HepG2 (cell line): ENCODE measurements around the gene TCL1A. TPM values are rescaled to one million over a fixed set of nuclear protein-coding genes. Genes with fewer than 3 reads are reported as not detected.
A peak's percentile ranks its signal among the peaks of the same experiment; 100 is the strongest.
"Not testable (repeated sequence)": the region's sequence is repeated elsewhere in the genome, so short reads cannot be mapped to it uniquely, and the experiment has no call there.

ENCODE experiments used
- ATAC-seq: fragments of 200-7000 bp; cut with Tn5 transposase; 3 replicates; pipeline ENCODE4 v1.9.1; 2020; ENCODE audit warnings: mild to moderate bottlenecking, moderate library complexity
- BruUV-seq: library from RNA; stranded (reverse); fragments of 400-500 nt; replicated peaks from 2 replicates; lab custom pipeline; 2021; lab: Mats Ljungman, UMichigan
- CTCF ChIA-PET: fragments of 300-600 bp; formaldehyde crosslinking; extraction: SDS; loops from one replicate; lab custom pipeline; 2021; ENCODE audit warnings: low total read pairs, inconsistent platforms, low intra/inter-chr PET ratio; lab: Yijun Ruan, JAX
- POLR2A ChIA-PET: fragments of 350-600 bp; sonication (Branson Sonifier 250); formaldehyde crosslinking; loops from one replicate; lab custom pipeline; 2020; ENCODE audit warnings: antibody characterized with exemption, inconsistent platforms; lab: Yijun Ruan, JAX
- DNase-seq: peaks from one replicate; pipeline ENCODE4 v3.0.0-alpha.2; 2015; ENCODE audit warnings: low spot score
- FAIRE-seq: peaks from 3 replicates; lab custom pipeline; 2011; peaks lifted over from hg19 to GRCh38; lab: Jason Lieb, UNC
- H2AFZ ChIP-seq: one replicate; pipeline ENCODE4 v1.6.1; 2011; ENCODE audit warnings: low read length, inconsistent platforms
- H3K27ac ChIP-seq: fragments of 300-600 bp; 3 replicates; pipeline ENCODE4 v1.8.0; 2011; ENCODE audit warnings: mixed run types, mild to moderate bottlenecking, mixed read lengths, low read length, inconsistent platforms; ENCODE audit not compliant: insufficient read depth; ENCODE audit errors: extremely low read length
- H3K27me3 ChIP-seq, 2 experiments: fragments of 200-600 bp in 1 of 2; 2 replicates in 1 of 2; 3 replicates in 1 of 2; pipeline versions ENCODE4 v1.6.0 to v1.8.0; 2011; ENCODE audit warnings: low read length in 2 of 2, mild to moderate bottlenecking in 2 of 2, moderate library complexity in 2 of 2, inconsistent platforms in 1 of 2; ENCODE audit not compliant: insufficient read depth in 2 of 2, control insufficient read depth in 1 of 2
- H3K36me3 ChIP-seq, 2 experiments: fragments of 200-600 bp in 1 of 2; replicated peaks in 1 of 2; 2 replicates in 1 of 2; 3 replicates in 1 of 2; pipeline versions ENCODE4 v1.5.1 to v1.8.0; 2011; ENCODE audit warnings: low read length in 2 of 2, inconsistent platforms in 1 of 2; ENCODE audit not compliant: insufficient read depth in 2 of 2, control insufficient read depth in 1 of 2
- H3K4me1 ChIP-seq: 2 replicates; pipeline ENCODE4 v1.5.1; 2012; ENCODE audit warnings: low read length, inconsistent platforms; ENCODE audit not compliant: insufficient read depth
- H3K4me2 ChIP-seq: 2 replicates; pipeline ENCODE4 v1.6.0; 2011; ENCODE audit warnings: low read depth, low read length, inconsistent platforms
- H3K4me3 ChIP-seq, 3 experiments: fragments of 200-600 bp in 1 of 3; sonication (generic), shearing (Covaris generic) in 1 of 3; replicated peaks in 1 of 3; 2 replicates each; pipeline ENCODE4 v1.5.1; 2011 to 2016; ENCODE audit warnings: low read length in 3 of 3, inconsistent platforms in 2 of 3, low read depth in 2 of 3, mild to moderate bottlenecking in 2 of 3, control low read depth in 1 of 3, mixed read lengths in 1 of 3; ENCODE audit not compliant: insufficient read depth in 1 of 3
- H3K79me2 ChIP-seq: one replicate; pipeline ENCODE4 v1.6.1; 2011; ENCODE audit warnings: low read length, inconsistent platforms; ENCODE audit not compliant: insufficient read depth
- H3K9ac ChIP-seq: 2 replicates; pipeline ENCODE4 v1.6.0; 2011; ENCODE audit warnings: mild to moderate bottlenecking, low read depth, low read length, inconsistent platforms; ENCODE audit not compliant: insufficient read depth
- H3K9me3 ChIP-seq: 2 replicates; pipeline ENCODE4 v1.5.1; 2012; ENCODE audit warnings: mild to moderate bottlenecking, low read length
- H4K20me1 ChIP-seq: 2 replicates; pipeline ENCODE4 v1.6.0; 2011; ENCODE audit warnings: inconsistent platforms, mild to moderate bottlenecking, low read length, moderate library complexity; ENCODE audit not compliant: insufficient read depth
- FOSL2 ChIP-seq: sonication (generic); formaldehyde crosslinking; IDR thresholded peaks from 2 replicates; pipeline ENCODE4 v1.4.0; 2020; ENCODE audit warnings: missing genetic modification reagents
- GTF2F1 ChIP-seq: fragments of 150-350 bp; IDR thresholded peaks from 2 replicates; pipeline ENCODE4 v1.6.1; 2014; ENCODE audit warnings: low read length
- MAFF ChIP-seq: IDR thresholded peaks from 2 replicates; pipeline ENCODE4 v1.6.1; 2011; ENCODE audit warnings: low read depth, low read length, improper control_type of control experiment
- MAFK ChIP-seq, 2 experiments: IDR thresholded peaks in 1 of 2; conservative IDR thresholded peaks in 1 of 2; 2 replicates each; pipeline ENCODE4 v1.6.1; 2011; ENCODE audit warnings: improper control_type of control experiment in 2 of 2, low read length in 2 of 2
- NBN ChIP-seq: fragments of 450-650 bp; conservative IDR thresholded peaks from 2 replicates; pipeline ENCODE4 v1.6.1; 2017
- ZBTB4 ChIP-seq: sonication (generic); formaldehyde crosslinking; IDR thresholded peaks from 2 replicates; pipeline ENCODE4 v1.4.0; 2020; ENCODE audit warnings: missing genetic modification reagents, mild to moderate bottlenecking, borderline replicate concordance
- ZNF138 ChIP-seq: sonication (generic); formaldehyde crosslinking; IDR thresholded peaks from 2 replicates; pipeline ENCODE4 v1.5.0; 2020; ENCODE audit warnings: mild to moderate bottlenecking, low read depth, missing genetic modification reagents
- ZNF335 ChIP-seq: sonication (generic); formaldehyde crosslinking; IDR thresholded peaks from 2 replicates; pipeline ENCODE4 v1.4.0; 2020; ENCODE audit warnings: missing genetic modification reagents
- ZNF562 ChIP-seq: sonication (generic); formaldehyde crosslinking; IDR thresholded peaks from 2 replicates; pipeline ENCODE4 v1.8.0; 2022; ENCODE audit warnings: missing genetic modification reagents, borderline replicate concordance
- ZNF609 ChIP-seq: sonication (generic); formaldehyde crosslinking; IDR thresholded peaks from 2 replicates; pipeline ENCODE4 v1.4.0; 2020; ENCODE audit warnings: mild to moderate bottlenecking, missing genetic modification reagents, borderline replicate concordance
- ZNF749 ChIP-seq: sonication (generic); formaldehyde crosslinking; IDR thresholded peaks from 2 replicates; pipeline ENCODE4 v1.8.0; 2022; ENCODE audit warnings: mild to moderate bottlenecking, missing genetic modification reagents, moderate library complexity, borderline replicate concordance
- WGBS: methylation state at CpG from one replicate; pipeline ENCODE4 v1.1.6; 2017; ENCODE audit warnings: low lambda C conversion rate; 5-methylcytosine and 5-hydroxymethylcytosine counted together
- in situ Hi-C: cut with HindIII; loops from 2 replicates; pipeline ENCODE4 v1.10.0; 2017; ENCODE audit warnings: low pct_unique_long_range_greater_than_20kb; ENCODE audit not compliant: extremely low pct_ligation_motif_present
- intact Hi-C: fragments of 100-400 bp; cut with micrococcal nuclease; formaldehyde crosslinking; loops from one replicate; pipeline ENCODE4 v1.10.0; 2022; ENCODE audit not compliant: unreplicated experiment
- polyA plus RNA-seq, 8 experiments: library from polyadenylated mRNA; depleted of rRNA in 3 of 8; stranded (reverse) in 7 of 8; unstranded in 1 of 8; fragments of >200 nt; fragmentation: Illumina TruSeq in 4 of 8; extraction: Trizol in 4 of 8; gene quantifications; 2 replicates each; pipeline versions ENCODE4 v1.2.1 to v1.2.3, GENCODE V29; 2011 to 2016; ENCODE audit warnings: low read depth in 4 of 8, missing spikeins in 1 of 8, mixed read lengths in 1 of 8; ENCODE audit not compliant: insufficient read depth in 1 of 8
- total RNA-seq, 5 experiments: library from RNA; depleted of rRNA; stranded (reverse); fragments of >200 nt; fragmentation: Illumina TruSeq; extraction: Trizol; gene quantifications; 2 replicates each; pipeline ENCODE4 v1.2.3, GENCODE V29; 2016; ENCODE audit warnings: low read depth in 1 of 5

Gene TCL1A
- total and polyA plus RNA-seq, 2 of the 13 experiments (the other 11 are each of a cell fraction or from before 2014, with no cell fraction given), result not detected

- ATAC-seq, H3K27ac ChIP-seq, BruUV-seq, H3K9me3 ChIP-seq, H3K36me3 ChIP-seq, intact Hi-C loops, H3K4me2 ChIP-seq, DNase-seq, H2AFZ ChIP-seq, H3K79me2 ChIP-seq, H3K4me3 ChIP-seq, in situ Hi-C loops, H4K20me1 ChIP-seq, H3K27me3 ChIP-seq, FAIRE-seq, POLR2A ChIA-PET, CTCF ChIA-PET, H3K9ac ChIP-seq, H3K4me1 ChIP-seq: not testable (repeated sequence)
- whole genome bisulfite sequencing, result 2% methylated on average over 4 of the region's 4 CpGs
- TF ChIP-seq MAFK (conservative IDR thresholded peaks at IDR 0.05 in 1 of 2, IDR thresholded peaks at IDR 0.05 in 1 of 2; ENCODE audit: low read length in 2 of 2) (peak; percentile 66 to 77), MAFF (peak; percentile 67)
Observed at GRCh38 chr14:95763032-95763431, 49.1 kb upstream of the TCL1A start.

GRCh38 chr14:95761436-95761835, 47.5 kb upstream of the TCL1A start:
- TF ChIP-seq FOSL2 (CRISPR knock-in tag) (no peak), GTF2F1 (no peak), ZNF609 (CRISPR knock-in tag) (no peak), ZNF562 (CRISPR knock-in tag) (no peak), ZNF335 (CRISPR knock-in tag) (no peak), NBN (no peak), ZNF138 (no peak), ZBTB4 (CRISPR knock-in tag) (no peak), ZNF749 (CRISPR knock-in tag) (no peak)
- Histone ChIP-seq H3K27ac (no peak overlapping the region), H3K36me3 (no peaks in the 10 kb centered on the region), H3K4me1 (no peaks in the 10 kb centered on the region), H3K9me3 (no peaks in the 10 kb centered on the region), H3K27me3 (peaks cover 0 to 6% of the 10 kb centered on the region in 2 experiments; a peak in 2 of 5 replicates), H3K4me2 (no peak overlapping the region), H4K20me1 (no peaks in the 10 kb centered on the region), H2AFZ (no peak overlapping the region), H3K9ac (no peak overlapping the region), H3K79me2 (no peaks in the 10 kb centered on the region), H3K4me3 (no peak overlapping the region)
- 3% methylated on average over 6 of the region's 6 CpGs for WGBS
- CTCF ChIA-PET, result no interaction called here
- no peak for ATAC-seq
- FAIRE-seq, result no peak
- in situ Hi-C loops (no loop called here), intact Hi-C loops (no loop called here)
- DNase-seq, result no peak
- no TSS peak for BruUV-seq
- POLR2A ChIA-PET, result no interaction called here
